Lung (tissue), 12 donors: ENCODE measurements around the gene TRAF3IP3. TPM values are rescaled to one million over a fixed set of nuclear protein-coding genes. Genes with fewer than 3 reads are reported as not detected.

ENCODE experiments used
- ATAC-seq: fragments of 200-7000 bp; cut with Tn5 transposase; one replicate; pipeline ENCODE4 v1.9.1; 2020; ENCODE audit warnings: moderate number of reproducible peaks; ENCODE audit not compliant: insufficient read depth, low FRiP score
- DNase-seq, 3 donors: peaks; one replicate each; pipeline ENCODE4 v3.0.0-alpha.2; 2013 to 2017
- H3K27ac ChIP-seq, 2 donors: one replicate each; pipeline ENCODE4 v1.5.1; 2013; ENCODE audit warnings: mild to moderate bottlenecking in 2 of 2, moderate library complexity in 2 of 2, control low read depth in 1 of 2, inconsistent platforms in 1 of 2, low read depth in 1 of 2, low read length in 1 of 2
- H3K27me3 ChIP-seq, 3 donors: one replicate each; pipeline ENCODE4 v1.5.1; 2013; ENCODE audit warnings: low read length in 2 of 3; ENCODE audit not compliant: control insufficient read depth in 3 of 3, insufficient read depth in 3 of 3
- H3K36me3 ChIP-seq, 4 donors: one replicate each; pipeline ENCODE4 v1.5.1; 2013; ENCODE audit warnings: low read length in 4 of 4, mild to moderate bottlenecking in 1 of 4, moderate library complexity in 1 of 4; ENCODE audit not compliant: control insufficient read depth in 4 of 4, insufficient read depth in 4 of 4
- H3K4me1 ChIP-seq, 5 donors: one replicate each; pipeline ENCODE4 v1.5.1; 2013; ENCODE audit warnings: low read length in 5 of 5, mild to moderate bottlenecking in 2 of 5, moderate library complexity in 1 of 5; ENCODE audit not compliant: control insufficient read depth in 5 of 5, insufficient read depth in 5 of 5
- H3K4me3 ChIP-seq: one replicate; pipeline ENCODE4 v1.5.1; 2013; ENCODE audit warnings: mild to moderate bottlenecking, control low read depth, moderate library complexity
- H3K9ac ChIP-seq, 2 donors: one replicate each; pipeline ENCODE4 v1.5.1; 2013; ENCODE audit warnings: low read length in 2 of 2, control low read depth in 1 of 2; ENCODE audit not compliant: insufficient read depth in 1 of 2
- H3K9me3 ChIP-seq, 4 donors: one replicate each; pipeline ENCODE4 v1.5.1; 2013; ENCODE audit warnings: low read length in 3 of 4, mild to moderate bottlenecking in 1 of 4, moderate library complexity in 1 of 4; ENCODE audit not compliant: control insufficient read depth in 4 of 4, insufficient read depth in 3 of 4
- CTCF ChIP-seq: IDR thresholded peaks from 2 replicates; pipeline ENCODE4 v1.5.1; 2012; ENCODE audit warnings: mild to moderate bottlenecking; ENCODE audit errors: control extremely low read depth, extremely low read depth
- WGBS, 2 donors: extraction: QIAGEN DNeasy Blood & Tissue Kit; methylation state at CpG; one replicate each; pipeline ENCODE4 v1.1.7; 2013; 5-methylcytosine and 5-hydroxymethylcytosine counted together
- polyA plus RNA-seq, 2 donors: library from polyadenylated mRNA; stranded (reverse); fragments of 200-250 nt; gene quantifications; one replicate each; pipeline ENCODE4 v1.2.1, GENCODE V29; 2013
- total RNA-seq, 2 donors: library from RNA; depleted of rRNA in 1 of 2; stranded (reverse); fragments of >200 nt in 1 of 2; gene quantifications; one replicate each; pipeline ENCODE4 v1.2.1, GENCODE V29; 2014 to 2021
- donor health status: control.
- donor health status: control.
- donor health status: Bipolar disorder and iron deficiency.
- donor health status: healthy.
- donor health status: DM: yes; HTN: yes; CAD: no.

The TRAF3IP3 gene
- total and polyA plus RNA-seq, 4 donors: 6.0 to 15.7 (median 7.6) TPM

GRCh38 chr1:209829716-209830115 lies 73.9 kb downstream of the TRAF3IP3 start:
- ATAC-seq (no peak), DNase-seq (no peak)
- Histone ChIP-seq H3K27ac (no peak overlapping the region), H3K27me3 (no peaks in the 10 kb centered on the region), H3K9ac (no peak overlapping the region), H3K36me3 (peaks cover 4 to 34% (median 22%) of the 10 kb centered on the region in 4 donors), H3K9me3 (peaks cover 0 to 1% (median 0%) of the 10 kb centered on the region in 4 donors), H3K4me1 (peaks cover 0 to 3% (median 0%) of the 10 kb centered on the region in 5 donors), H3K4me3 (no peak overlapping the region)
- 89 to 91% methylated on average over 2 of the region's 2 CpGs for whole genome bisulfite sequencing, 2 donors
- no peak for TF ChIP-seq CTCF

GRCh38 chr1:209830722-209831121 lies 74.9 kb downstream of the TRAF3IP3 start:
- no peak overlapping the region for H3K27ac ChIP-seq
- ATAC-seq (no peak), DNase-seq (no peak)
- no peak overlapping the region for H3K9ac ChIP-seq
- H3K36me3 ChIP-seq: peaks cover 6 to 37% (median 24%) of the 10 kb centered on the region in 4 donors
- no peak for TF ChIP-seq CTCF
- no peaks in the 10 kb centered on the region for H3K27me3 ChIP-seq
- H3K9me3 ChIP-seq: peaks cover 0 to 1% (median 0%) of the 10 kb centered on the region in 4 donors
- peaks cover 0 to 3% (median 0%) of the 10 kb centered on the region in 5 donors for H3K4me1 ChIP-seq
- WGBS, 2 donors: 85 to 88% methylated on average over 3 of the region's 3 CpGs
- H3K4me3 ChIP-seq: no peak overlapping the region

DNA sequence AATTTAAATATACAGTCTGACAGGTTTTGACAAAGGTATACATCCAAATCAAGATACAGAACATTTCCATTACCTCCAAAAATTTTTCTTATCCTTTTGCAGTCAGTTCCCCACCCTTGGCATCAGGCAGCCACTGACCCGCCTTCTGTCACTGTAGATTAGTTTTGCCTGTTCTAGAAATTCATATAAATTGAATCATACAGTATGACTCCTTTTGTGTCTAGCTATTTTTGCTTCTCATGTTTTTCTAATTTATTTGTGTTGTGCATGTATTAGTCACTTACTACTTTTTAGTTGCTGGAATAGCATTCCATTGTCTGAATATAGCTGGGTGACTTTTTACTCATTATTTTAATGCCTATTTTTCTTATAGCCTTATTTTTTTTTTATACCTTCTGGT lies 75.8 kb downstream of the TRAF3IP3 start:
- H3K27ac ChIP-seq: no peak overlapping the region
- 95 to 100% methylated on average over 1 of the region's 1 CpG for WGBS, 2 donors
- H3K9ac ChIP-seq: no peak overlapping the region
- TF ChIP-seq CTCF: no peak
- no peaks in the 10 kb centered on the region for H3K27me3 ChIP-seq
- H3K9me3 ChIP-seq: peaks cover 0 to 1% (median 0%) of the 10 kb centered on the region in 4 donors
- peaks cover 0 to 3% (median 0%) of the 10 kb centered on the region in 5 donors for H3K4me1 ChIP-seq
- no peak for DNase-seq
- peaks cover 6 to 43% (median 25%) of the 10 kb centered on the region in 4 donors for H3K36me3 ChIP-seq
- no peak overlapping the region for H3K4me3 ChIP-seq
- ATAC-seq: no peak

Other genes with a start within 250 kb of the TRAF3IP3 start
- gene CAMK1G, start 172.3 kb upstream of the TRAF3IP3 start, total RNA-seq: 1 to 10 TPM in 1 of 2 donors, not detected in 1; 2.4 TPM
- gene CAMK1G, start 172.3 kb upstream of the TRAF3IP3 start, polyA plus RNA-seq: under 1 TPM; 0.14 to 0.80 TPM
- 100 to 1,000 TPM in 1 of 2 donors, 10 to 100 TPM in 1; 72.6 to 121 TPM for gene LAMB3, start 103.6 kb upstream of the TRAF3IP3 start, total RNA-seq
- gene LAMB3, start 103.6 kb upstream of the TRAF3IP3 start, polyA plus RNA-seq: 10 to 100 TPM; 14.6 to 64.6 TPM
- 10 to 100 TPM; 53.4 to 74.5 TPM for gene G0S2, start 80.6 kb upstream of the TRAF3IP3 start, total RNA-seq
- 100 to 1,000 TPM in 1 of 2 donors, 10 to 100 TPM in 1; 44.6 to 696 TPM for gene G0S2, start 80.6 kb upstream of the TRAF3IP3 start, polyA plus RNA-seq
- gene HSD11B1, start 51.2 kb upstream of the TRAF3IP3 start, total RNA-seq: 10 to 100 TPM in 1 of 2 donors, 1 to 10 TPM in 1; 6.5 to 39.5 TPM
- 10 to 100 TPM; 11.3 to 74.6 TPM for gene HSD11B1, start 51.2 kb upstream of the TRAF3IP3 start, polyA plus RNA-seq
- 1 to 10 TPM; 1.8 to 2.5 TPM for gene C1orf74, start 28.5 kb downstream of the TRAF3IP3 start, total RNA-seq
- gene C1orf74, start 28.5 kb downstream of the TRAF3IP3 start, polyA plus RNA-seq: 1 to 10 TPM in 1 of 2 donors, under 1 TPM in 1; 0.75 to 1.2 TPM
- 10 to 100 TPM; 28.3 to 29.2 TPM for gene IRF6, start 50.1 kb downstream of the TRAF3IP3 start, total RNA-seq
- 1 to 10 TPM; 8.7 to 9.0 TPM for gene IRF6, start 50.1 kb downstream of the TRAF3IP3 start, polyA plus RNA-seq
- gene UTP25, start 71.9 kb downstream of the TRAF3IP3 start, total RNA-seq: 1 to 10 TPM; 6.2 to 7.3 TPM
- 1 to 10 TPM; 1.8 to 3.1 TPM for gene UTP25, start 71.9 kb downstream of the TRAF3IP3 start, polyA plus RNA-seq
- under 1 TPM in 1 of 2 donors, not detected in 1; 0.23 TPM for gene SYT14, start 182.2 kb downstream of the TRAF3IP3 start, total RNA-seq
- under 1 TPM in 1 of 2 donors, not detected in 1; under 0.01 TPM for gene SYT14, start 182.2 kb downstream of the TRAF3IP3 start, polyA plus RNA-seq